HG03139 (cell line): ENCODE data around the gene GLI3.

Experiments used
- ATAC-seq: cut with Tn5 transposase; IDR thresholded peaks from one replicate; pipeline ENCODE4 v1.9.1; 2021; ENCODE audit not compliant: unreplicated experiment

The GLI3 gene

DNA sequence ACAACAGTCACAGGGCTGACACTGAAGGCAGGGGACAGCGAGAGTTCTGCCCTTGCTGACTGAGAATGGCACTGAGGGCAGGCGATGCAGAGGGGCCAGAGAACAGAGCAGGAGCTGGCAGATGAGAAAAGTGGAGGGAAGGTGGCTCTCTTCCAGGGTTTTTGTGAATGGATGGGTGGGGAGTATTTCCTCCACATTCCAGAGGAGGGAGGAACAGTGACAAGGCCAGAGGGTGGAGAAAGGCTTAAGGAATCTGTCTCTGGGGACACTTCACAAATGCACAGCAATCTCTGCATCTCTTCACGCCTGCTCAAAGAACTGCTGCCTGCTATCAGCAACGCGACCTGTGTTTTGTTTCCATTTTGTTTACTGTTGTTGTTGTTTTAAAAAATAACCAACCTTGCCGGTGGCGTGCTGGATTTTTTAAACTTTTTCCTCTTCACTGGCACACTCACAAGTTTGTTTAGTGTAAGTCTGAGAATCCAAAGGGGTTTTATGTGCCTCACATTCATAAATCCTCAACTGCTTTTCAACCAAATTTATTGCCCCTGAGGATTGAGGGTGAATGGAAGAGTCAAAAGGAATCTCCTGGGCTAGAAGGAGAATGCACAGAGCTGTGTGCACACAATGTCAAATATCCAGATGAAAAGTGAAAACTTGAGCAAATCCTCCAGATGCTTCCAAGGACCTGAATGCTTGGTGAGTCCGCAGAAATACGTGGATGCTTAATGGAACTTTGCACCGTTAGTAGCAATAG is 129.3 kb downstream of the GLI3 start:
- no peak for ATAC-seq

DNA sequence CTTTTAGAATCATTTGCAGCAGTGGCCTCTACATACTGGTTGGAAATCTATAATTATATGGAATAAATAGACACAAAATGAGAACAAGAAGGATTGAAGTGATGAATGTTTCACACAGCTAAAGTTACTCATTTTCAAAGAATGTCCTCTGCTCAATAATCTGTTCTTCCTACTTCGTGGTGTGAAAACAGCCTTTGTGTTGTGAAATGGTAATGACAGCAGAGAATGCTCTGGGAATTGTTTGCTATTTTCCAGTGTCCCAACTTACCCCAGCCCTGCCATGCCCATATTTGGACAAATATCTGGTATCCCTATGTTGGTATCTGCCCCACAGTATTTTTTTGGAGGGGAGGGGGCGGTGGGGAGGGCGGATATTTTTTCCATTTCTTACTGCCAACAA is 130.4 kb downstream of the GLI3 start:
- ATAC-seq: no peak

DNA sequence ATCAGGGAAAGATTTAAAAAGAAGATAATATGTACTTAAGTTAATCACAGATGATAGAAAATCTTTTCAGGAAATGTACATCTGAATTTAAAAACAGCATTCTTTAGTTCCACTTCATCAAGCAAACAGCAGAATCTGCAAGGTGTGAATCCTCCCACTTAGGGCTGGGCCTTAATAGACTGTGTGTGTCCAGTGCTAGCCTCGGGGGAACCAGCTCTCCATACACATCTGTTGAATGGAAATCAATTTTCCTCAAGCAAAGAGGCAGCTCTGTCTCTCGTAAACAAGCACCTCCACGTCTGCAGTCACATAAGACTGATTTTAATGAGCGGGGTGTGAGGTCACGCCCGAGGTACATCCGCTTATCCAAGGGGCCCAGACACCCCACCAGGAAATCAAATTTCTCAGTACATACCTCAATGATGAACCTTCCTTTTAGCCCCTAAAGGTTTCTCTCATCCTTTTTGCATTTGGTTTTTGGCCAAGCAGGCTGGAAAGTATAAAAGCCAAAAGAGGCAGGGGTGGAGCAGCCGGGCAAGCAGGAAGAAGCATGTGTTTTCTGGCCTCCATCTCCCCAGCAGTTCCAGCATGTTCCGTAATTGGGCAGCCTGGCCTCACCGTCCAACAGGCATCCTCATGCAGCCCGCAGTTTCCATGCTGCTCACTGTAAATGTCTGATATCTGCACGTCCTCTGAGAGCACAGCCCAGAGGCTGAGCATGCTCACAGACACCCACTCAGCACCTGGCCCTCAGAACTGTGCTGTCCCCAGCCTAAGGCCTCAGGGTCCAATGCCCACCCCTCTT is 131.3 kb downstream of the GLI3 start:
- ATAC-seq: no peak

DNA sequence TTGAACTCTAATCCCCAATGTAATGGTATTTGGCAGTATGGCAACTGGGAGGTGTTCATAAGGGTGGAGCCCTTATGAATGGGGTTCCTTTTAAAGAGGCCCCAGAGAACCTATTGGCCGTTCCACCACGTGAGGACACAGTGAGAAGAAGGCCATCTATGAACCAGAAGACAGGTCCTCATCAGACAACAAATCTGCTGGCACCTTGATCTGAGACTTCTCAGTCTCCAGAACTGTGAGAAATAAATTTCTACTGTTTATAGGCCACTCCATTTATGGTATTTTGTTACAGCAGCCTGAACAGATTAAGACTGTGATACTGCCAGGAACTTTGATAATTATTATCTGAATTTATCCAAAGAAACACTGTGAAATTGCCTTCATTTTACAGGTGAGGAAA is 132.3 kb downstream of the GLI3 start:
- ATAC-seq: no peak

DNA sequence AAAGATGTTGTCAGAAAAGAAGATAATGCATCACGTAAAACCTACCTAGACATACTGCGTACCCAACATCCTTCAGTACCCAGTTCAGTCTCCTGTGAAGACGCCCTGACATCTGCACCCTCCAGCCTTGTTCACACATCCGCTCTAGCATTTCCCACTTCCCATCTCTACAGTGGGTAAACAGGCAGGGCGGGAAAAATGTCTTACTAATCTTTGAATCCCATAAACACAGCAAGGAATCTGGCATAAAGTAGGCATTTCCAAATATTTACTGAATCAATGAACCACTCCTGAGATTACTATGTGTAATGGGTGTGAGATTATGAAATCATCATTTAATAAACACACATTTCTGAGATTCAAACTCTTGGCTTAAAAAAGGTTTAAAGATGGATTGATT is 132.8 kb downstream of the GLI3 start:
- no peak for ATAC-seq

DNA sequence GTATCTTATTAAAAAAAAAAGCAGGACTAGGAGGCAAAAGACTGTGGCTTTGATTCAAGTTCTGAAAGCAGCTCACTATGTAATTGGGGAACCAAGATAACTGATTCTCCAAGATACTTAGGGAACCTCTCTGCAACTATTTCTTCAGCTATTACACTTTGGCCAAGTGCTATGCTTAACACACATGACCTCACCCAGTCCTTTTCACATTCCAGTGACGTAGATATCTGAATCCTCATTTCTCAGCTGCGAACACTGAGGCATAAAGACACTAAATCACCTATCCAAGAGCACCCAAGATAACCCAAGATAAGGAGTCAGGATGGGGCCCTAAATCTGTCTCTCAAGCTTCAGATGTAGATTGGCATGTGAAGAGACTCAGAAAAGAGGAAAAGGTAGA is 133.6 kb downstream of the GLI3 start:
- ATAC-seq: no peak

DNA sequence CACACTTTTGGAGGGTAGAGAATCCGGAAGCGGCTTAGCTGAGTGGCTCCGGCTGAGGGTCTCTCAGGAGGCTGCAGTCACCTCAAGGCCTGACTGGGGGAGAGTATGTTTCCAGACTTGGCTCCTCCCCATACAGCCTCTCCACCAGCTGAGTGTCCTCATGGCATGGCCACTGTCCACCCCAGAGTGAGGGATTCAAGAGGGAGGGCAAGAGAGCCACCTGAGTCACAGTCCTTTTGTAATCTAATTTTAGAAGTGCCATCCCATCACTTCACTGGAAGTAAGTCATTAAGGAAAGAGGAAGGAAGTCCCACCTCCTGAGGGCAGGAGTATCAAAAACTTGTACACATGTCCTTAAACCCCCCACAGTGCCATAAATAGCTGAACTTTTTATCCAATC is 134.0 kb downstream of the GLI3 start:
- ATAC-seq: no peak

DNA sequence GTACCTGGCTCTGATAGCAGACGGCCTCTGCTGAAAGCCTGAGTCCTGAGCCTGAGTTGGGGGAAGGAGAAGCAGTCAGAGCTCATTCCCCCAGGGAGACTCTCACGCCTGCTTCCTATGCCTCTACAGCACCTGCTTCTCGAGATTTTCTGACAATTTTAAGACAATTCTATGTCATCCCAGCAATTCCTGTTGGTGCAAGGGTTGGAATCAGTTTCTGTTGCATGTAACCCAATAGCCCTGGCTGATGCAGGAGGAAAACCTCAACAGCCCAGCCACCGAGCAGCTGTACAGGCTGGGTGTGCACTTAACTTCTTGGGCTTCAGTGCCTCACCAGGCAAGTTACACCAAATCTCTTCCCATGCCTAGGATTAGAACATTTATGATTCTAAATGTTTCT is 134.7 kb downstream of the GLI3 start:
- ATAC-seq: no peak

DNA sequence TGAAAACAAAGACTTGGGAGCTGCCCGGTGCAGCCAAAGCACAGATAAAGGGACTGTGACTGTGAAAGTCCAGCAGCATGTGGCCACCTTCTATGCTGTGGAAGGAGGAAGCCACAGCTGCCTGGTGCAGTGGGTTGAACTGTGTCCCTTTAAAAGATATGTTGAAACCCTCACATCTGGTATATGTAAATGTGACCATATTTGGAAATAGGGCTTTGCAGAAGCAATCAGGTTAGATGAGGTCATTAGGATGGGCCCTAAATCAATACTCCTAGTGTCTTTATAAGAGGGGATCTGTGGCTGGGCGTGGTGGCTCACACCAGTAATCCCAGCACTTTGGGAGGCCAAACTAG is 136.9 kb downstream of the GLI3 start:
- no peak for ATAC-seq

DNA sequence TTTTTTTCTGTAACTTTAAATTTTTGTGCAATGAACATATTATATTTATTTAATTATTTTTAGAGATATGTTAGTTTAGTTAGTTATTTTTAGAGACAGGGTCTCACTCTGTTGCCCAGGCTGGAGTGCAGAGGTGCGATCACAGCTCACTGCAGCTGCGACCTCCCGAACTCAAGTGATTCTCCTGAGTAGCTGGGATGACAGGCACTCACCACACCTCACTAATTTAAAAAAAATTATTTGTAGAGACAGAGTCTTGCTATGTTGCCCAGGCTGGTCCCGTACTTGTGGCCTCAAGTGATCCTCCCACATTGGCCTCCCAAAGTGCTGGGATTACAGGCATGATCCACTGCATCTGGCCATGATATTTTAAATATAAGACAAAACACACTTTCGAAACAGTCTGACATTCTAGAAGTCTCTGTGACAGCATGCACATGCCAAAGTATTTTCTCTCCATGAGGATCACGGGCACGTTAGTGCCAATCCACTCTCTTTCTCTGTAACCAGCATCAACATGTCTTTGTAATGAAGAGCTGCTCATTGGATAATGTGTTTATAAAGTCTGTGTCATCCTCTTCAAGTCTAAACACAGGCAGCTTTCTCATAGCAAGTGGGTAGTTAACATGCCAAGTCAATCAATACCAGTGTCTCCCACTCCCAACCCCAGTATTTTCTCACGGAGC is 137.4 kb downstream of the GLI3 start:
- no peak for ATAC-seq

DNA sequence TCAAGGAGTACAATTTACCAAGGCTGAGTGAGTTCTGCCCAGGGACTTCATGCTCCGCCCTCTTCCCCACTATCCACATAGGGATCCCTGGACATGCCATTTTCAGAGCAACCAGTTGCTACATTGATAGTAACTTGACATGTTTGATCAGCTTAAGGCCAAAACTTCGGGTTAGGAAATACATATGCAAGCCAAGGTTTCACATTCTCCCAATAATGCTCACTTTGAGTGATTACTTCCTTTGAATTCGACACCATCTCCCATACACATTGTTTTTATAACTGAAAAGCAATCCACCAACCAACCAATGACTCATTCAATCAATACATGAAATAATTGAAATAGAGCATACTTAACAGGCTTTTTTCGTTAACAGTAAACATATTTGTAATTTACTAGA is 137.9 kb downstream of the GLI3 start:
- ATAC-seq: no peak

DNA sequence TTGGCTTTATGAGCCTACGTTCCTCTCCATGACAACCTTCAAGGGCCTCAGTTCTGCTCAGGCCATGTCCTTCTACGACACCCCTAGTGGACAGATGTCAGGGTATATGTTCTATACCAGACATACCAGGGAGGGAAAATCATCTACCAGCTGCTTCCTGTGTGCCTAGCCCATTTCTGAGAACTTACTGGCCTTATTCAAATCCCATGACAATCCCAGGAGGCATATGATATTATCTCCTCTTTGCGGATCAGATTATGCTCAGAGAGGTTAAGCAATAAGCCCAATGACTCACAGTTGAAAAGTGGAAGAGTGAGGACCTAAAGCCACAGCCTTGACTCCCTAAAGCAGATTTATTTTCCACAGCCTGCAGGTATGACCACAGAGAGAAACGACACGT is 139.3 kb downstream of the GLI3 start:
- ATAC-seq: no peak

DNA sequence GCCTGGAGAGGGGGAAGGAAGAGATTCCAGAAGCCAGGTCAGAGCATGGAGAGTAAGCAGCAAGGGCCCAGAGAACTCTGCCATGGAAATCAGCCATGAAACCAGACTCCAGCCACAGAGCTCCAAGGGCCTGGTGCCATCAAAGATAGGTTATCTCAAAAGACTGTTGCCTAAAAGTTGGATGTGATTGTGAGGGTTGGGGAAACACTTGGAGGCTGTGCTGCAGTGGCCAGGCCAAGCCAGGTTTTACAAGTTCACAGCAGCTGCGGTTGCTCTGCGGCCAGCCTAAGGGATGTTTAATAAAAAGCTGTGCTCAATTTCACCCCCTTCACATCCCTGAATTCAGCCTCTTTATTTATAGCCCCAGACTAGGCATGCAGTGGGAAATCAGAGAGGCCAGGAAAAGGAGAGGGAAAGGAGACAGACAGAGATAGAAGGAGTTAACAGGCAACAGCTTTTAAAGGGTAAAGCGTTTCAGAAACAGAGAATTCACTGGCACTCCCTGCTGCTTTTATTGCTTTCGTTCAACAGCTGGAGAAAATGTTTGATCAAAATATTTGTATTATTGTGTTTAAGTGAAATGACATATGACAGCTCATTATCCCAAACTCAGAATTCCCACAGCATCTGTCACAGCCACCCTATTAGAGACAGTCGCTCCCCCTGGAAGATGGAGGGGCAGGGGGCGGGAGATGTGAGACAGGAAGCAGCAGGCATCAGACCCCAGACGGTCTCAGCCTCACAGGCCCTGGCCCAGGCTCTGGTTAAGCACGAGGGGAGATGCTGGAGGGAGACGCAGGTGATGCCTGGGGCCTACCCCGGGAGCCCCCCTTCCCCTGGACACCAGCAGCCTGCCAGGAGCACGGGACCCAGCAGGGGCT is 140.1 kb downstream of the GLI3 start:
- no peak for ATAC-seq

DNA sequence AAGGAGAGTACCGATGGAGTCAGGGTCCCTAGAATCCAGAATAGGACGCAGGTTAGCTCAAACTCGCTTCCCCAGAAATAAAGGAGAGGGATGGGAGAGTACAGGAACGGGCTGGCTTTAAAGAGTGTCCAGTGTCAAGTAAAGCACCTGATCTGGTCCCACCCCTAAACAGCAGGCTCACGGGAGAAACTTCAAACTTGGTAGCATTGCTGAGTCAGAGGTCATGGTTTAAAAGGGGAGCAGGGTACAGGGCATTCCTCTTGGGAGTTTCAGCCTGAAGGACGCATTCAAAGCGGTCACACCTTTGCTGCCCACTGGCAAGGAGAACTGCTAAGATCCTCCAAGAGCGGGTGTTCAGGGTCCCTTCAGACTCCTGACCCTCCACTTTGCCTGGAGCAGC is 140.7 kb downstream of the GLI3 start:
- no peak for ATAC-seq

DNA sequence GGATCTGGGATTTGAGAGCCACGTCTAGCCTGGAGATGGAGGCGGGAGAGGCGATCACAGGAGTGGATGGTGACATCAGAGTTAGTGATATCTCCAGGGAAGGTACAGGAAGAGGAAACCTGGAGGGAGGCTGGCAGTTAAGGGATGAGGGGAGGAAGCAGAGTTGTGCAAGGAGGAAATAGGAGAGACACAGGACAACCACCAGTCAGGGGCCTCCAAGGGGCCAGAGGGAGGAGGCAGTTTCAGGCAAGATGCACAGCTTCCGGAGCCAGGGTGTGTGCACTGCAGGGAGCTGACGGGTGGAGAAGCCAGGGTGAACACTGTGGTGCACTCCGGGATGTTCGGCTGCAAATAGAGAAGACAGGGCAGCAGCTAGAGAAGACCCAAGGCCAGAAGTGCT is 141.2 kb downstream of the GLI3 start:
- ATAC-seq: no peak

DNA sequence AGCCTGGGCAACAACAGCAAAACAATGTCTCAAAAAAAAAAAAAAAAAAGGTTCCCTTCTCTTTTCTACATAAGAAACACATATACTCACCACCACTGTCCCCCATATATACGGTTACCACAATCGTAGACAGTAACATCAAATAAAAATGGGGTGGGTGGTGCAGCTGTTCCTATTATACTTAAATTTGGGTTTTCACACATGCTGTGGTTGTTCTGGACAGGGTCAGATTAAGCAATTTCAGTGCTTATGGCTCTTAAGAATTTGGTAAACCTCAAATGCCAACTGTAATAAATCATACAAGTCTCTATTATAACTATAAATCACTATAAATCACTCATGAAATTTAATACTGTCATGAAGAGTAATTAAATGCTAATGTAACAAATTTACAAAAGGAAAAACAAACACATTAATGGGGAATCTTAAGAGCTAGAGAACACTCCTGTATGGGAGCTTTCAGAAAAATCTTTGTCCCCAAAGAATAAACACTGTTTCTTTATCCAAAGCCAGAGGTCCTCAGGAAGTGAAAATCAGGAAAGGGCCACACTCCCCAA is 143.6 kb downstream of the GLI3 start:
- ATAC-seq: no peak

DNA sequence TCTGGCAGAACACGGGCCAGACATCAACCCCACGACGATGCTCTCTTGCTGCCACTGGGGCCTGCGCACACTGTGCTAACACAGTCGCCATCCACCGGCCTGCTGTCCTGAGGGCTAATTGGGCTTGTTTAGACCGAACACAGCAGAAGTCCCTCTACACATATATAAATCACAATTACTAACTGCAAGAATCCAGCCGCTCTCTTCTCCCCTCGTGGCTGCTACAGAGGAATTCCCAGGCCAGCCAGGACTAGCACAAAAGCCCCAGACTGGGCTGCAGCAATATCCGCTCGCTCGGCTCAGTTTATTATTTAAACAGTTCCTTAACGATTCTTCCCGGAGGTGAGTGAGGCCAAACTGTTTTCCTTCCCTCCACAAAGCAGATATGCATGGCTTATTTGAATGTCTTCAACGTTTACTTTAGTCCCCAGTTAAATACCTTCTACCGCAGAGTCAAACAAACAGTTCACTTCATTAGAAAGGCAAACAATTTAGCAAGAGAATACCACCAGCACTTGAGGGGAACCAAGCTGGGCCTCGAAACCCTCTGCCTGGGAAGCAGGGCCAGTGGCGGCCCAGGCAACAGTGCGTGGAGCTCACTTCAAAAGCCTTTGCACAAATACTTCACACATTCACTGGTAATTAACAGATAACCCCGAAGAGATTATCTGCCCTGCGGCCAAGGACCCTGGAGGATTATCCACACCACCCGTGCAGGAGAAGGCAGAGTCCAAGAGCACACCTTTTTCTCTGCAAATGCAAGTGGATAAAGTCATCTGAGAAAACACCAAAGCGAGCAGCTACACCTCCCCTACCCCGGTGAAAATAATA is 145.3 kb downstream of the GLI3 start:
- ATAC-seq: no peak

DNA sequence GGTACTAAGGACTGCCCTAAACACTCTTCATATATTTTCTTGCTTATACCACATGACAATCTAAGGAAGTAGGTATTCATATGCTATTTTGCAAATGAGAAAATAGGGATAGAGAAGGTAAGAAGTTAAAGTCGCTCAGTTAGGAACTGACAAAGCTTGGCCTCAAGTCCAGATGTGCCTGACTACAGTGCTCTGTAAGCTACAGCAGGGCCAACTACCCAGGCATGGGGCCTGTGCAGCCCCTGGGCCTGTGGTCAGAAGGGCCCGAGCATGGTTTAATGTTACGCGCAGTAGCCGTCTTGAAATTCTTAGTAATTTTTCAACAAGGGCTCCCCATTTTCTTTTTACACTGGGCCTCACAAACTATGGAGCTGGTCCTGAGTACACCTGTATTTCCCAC is 146.2 kb downstream of the GLI3 start:
- no peak for ATAC-seq

DNA sequence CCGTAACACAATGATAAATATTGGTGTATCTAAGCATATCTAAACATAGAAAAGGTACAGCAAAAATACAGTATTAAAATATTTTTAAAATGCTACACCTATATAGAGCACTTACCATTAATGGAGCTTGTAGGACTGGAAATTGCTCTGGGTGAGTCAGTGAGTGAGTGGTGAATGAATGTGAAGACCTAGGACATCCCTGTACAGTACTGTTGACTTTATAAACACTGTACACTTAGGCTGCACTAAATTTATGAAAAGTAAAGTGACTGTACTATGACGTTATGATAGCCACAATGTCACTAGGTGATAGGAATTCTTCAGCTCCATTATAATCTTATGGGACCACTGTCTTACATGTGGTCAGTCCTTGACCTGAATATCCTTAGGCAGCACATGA is 147.0 kb downstream of the GLI3 start:
- ATAC-seq: no peak

DNA sequence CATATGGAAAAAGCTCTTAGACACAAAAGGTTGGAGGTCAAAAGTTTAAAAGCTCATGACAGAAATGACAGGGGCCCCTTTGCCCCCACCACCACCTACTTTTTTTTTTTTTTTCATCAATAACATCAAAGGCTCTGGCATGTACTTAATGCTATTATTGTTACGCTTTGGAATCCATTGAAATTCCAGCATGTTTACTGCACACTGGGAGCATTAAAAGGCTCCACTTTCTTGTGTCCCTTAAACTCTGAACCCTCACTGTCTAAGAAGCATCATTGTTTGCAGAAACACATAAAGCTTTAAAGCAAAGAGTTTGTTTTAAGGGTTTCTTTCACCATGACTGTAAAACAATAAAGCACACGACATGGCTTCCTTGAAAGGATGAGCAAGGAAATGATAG is 149.4 kb downstream of the GLI3 start:
- no peak for ATAC-seq
